Smooth muscle cell (in vitro differentiated cells): ENCODE results near the gene SPRN. TPM values are rescaled to one million over a fixed set of nuclear protein-coding genes. Genes with fewer than 3 reads are reported as not detected.

Experiments
- DNase-seq: peaks from one replicate; lab custom pipeline; 2025; ENCODE audit not compliant: unreplicated experiment; lab: John Stamatoyannopoulos, UW
- H2AFZ ChIP-seq: fragments of 200-600 bp; sonication (generic); 2 replicates; pipeline ENCODE4 v1.6.0; 2016; ENCODE audit warnings: antibody characterized with exemption, low read depth, mild to moderate bottlenecking
- H3F3A ChIP-seq: fragments of 200-600 bp; sonication (generic); 2 replicates; pipeline ENCODE4 v1.6.0; 2017; ENCODE audit warnings: antibody characterized with exemption, low read depth
- H3K27ac ChIP-seq: fragments of 200-600 bp; sonication (generic); 2 replicates; pipeline ENCODE4 v1.5.1; 2016; ENCODE audit warnings: low read depth, mild to moderate bottlenecking
- H3K27me3 ChIP-seq: fragments of 200-600 bp; sonication (generic); 2 replicates; pipeline ENCODE4 v1.6.1; 2016; ENCODE audit warnings: low read depth, mild to moderate bottlenecking
- H3K36me3 ChIP-seq: fragments of 200-600 bp; sonication (generic); 2 replicates; pipeline ENCODE4 v1.5.1; 2016; ENCODE audit warnings: low read depth
- H3K4me1 ChIP-seq: fragments of 200-600 bp; sonication (generic); 2 replicates; pipeline ENCODE4 v1.5.1; 2016; ENCODE audit warnings: low read depth
- H3K4me2 ChIP-seq: fragments of 200-600 bp; sonication (generic); 2 replicates; pipeline ENCODE4 v1.6.0; 2016; ENCODE audit warnings: mild to moderate bottlenecking
- H3K4me3 ChIP-seq: fragments of 200-600 bp; sonication (generic); 2 replicates; pipeline ENCODE4 v1.5.1; 2016; ENCODE audit warnings: mild to moderate bottlenecking
- H3K79me2 ChIP-seq: fragments of 200-600 bp; sonication (generic); 2 replicates; pipeline ENCODE4 v1.6.0; 2016; ENCODE audit warnings: low read depth, mild to moderate bottlenecking
- H3K9ac ChIP-seq: fragments of 200-600 bp; sonication (generic); 2 replicates; pipeline ENCODE4 v1.6.0; 2016; ENCODE audit warnings: low read depth
- H3K9me3 ChIP-seq: fragments of 200-600 bp; sonication (generic); replicated peaks from 2 replicates; pipeline ENCODE4 v1.5.1; 2016; ENCODE audit warnings: low read depth
- H4K20me1 ChIP-seq: fragments of 200-600 bp; sonication (generic); 2 replicates; pipeline ENCODE4 v1.6.0; 2016; ENCODE audit warnings: low read depth
- CTCF ChIP-seq: fragments of 200-600 bp; sonication (generic); IDR thresholded peaks from 2 replicates; pipeline ENCODE4 v1.5.1; 2017; ENCODE audit warnings: borderline replicate concordance, mild to moderate bottlenecking, antibody characterized with exemption; ENCODE audit not compliant: insufficient read depth, poor library complexity, severe bottlenecking
- WGBS: methylation state at CpG from one replicate; pipeline ENCODE4 v1.1.7; 2016; ENCODE audit warnings: low lambda C conversion rate; 5-methylcytosine and 5-hydroxymethylcytosine counted together
- polyA plus RNA-seq: library from polyadenylated mRNA; unstranded; fragments of >200 nt; fragmentation: Nextera tagmentation; extraction: Ambion mirVana; gene quantifications from 2 replicates; pipeline ENCODE4 v1.2.1, GENCODE V29; 2016
- total RNA-seq: library from RNA; depleted of rRNA; stranded (reverse); fragments of >200 nt; gene quantifications from 2 replicates; pipeline ENCODE4 v1.2.3, GENCODE V29; 2014

The SPRN gene
- total and polyA plus RNA-seq, 2 experiments from 2014 or later: 0.13 to 1.00 TPM

- WGBS: 55% methylated on average over 4 of the region's 4 CpGs
- no peak overlapping the region for H3K27ac ChIP-seq
- no peak for TF ChIP-seq CTCF
Measured at GRCh38 chr10:133451346-133451745, 26.9 kb upstream of the SPRN start.

GRCh38 chr10:133448120-133448519 lies 23.7 kb upstream of the SPRN start:
- no peak for DNase-seq

More at GRCh38 chr10:133451346-133451745, 26.9 kb upstream of the SPRN start:
- no peaks in the 10 kb centered on the region for H3F3A ChIP-seq
- no peak overlapping the region for H3K4me3 ChIP-seq
- H3K79me2 ChIP-seq: no peaks in the 10 kb centered on the region
- H3K36me3 ChIP-seq: no peaks in the 10 kb centered on the region
- H3K9me3 ChIP-seq: peaks cover 13% of the 10 kb centered on the region
- no peaks in the 10 kb centered on the region for H3K27me3 ChIP-seq
- no peaks in the 10 kb centered on the region for H4K20me1 ChIP-seq
- no peaks in the 10 kb centered on the region for H3K4me1 ChIP-seq
- H3K9ac ChIP-seq: no peak overlapping the region
- no peak for DNase-seq
- no peak overlapping the region for H3K4me2 ChIP-seq
- H2AFZ ChIP-seq: no peak overlapping the region

GRCh38 chr10:133446979-133447378 lies 22.6 kb upstream of the SPRN start:
- Histone ChIP-seq H3K27ac (no peak overlapping the region), H3K9me3 (peaks cover 13% of the 10 kb centered on the region), H3K79me2 (no peaks in the 10 kb centered on the region), H3K4me2 (no peak overlapping the region), H4K20me1 (no peaks in the 10 kb centered on the region), H3K9ac (no peak overlapping the region), H2AFZ (no peak overlapping the region), H3K4me1 (no peaks in the 10 kb centered on the region), H3K4me3 (no peak overlapping the region), H3K27me3 (no peaks in the 10 kb centered on the region), H3K36me3 (no peaks in the 10 kb centered on the region), H3F3A (no peaks in the 10 kb centered on the region)
- 87% methylated on average over 11 of the region's 11 CpGs for WGBS
- no peak for DNase-seq
- no peak for TF ChIP-seq CTCF

More at GRCh38 chr10:133448120-133448519, 23.7 kb upstream of the SPRN start:
- no peak overlapping the region for H3K27ac ChIP-seq
- H3K36me3 ChIP-seq: no peaks in the 10 kb centered on the region
- H3K9me3 ChIP-seq: peaks cover 13% of the 10 kb centered on the region
- H3K9ac ChIP-seq: no peak overlapping the region
- H3K4me1 ChIP-seq: no peaks in the 10 kb centered on the region
- H3F3A ChIP-seq: no peaks in the 10 kb centered on the region
- H4K20me1 ChIP-seq: no peaks in the 10 kb centered on the region
- H2AFZ ChIP-seq: no peak overlapping the region
- H3K4me3 ChIP-seq: no peak overlapping the region
- no peak overlapping the region for H3K4me2 ChIP-seq
- no peak for TF ChIP-seq CTCF
- no peaks in the 10 kb centered on the region for H3K27me3 ChIP-seq
- no peaks in the 10 kb centered on the region for H3K79me2 ChIP-seq
